SK-N-SH treated with all-trans-retinoic acid at 6 μM for 48 hours (cell line): Measurements from ENCODE around the gene DMAC2L.

ENCODE experiments used
- TCF4 ChIP-seq: fragments of 250-450 bp; sonication (Bioruptor Pico); IDR thresholded peaks from 2 replicates; pipeline ENCODE4 v1.8.0; 2021; ENCODE audit warnings: mild to moderate bottlenecking, moderate library complexity, borderline replicate concordance
- ZNF8 ChIP-seq: fragments of 450-650 bp; formaldehyde crosslinking; IDR thresholded peaks from 2 replicates; pipeline ENCODE4 v1.5.0; 2020; ENCODE audit warnings: mild to moderate bottlenecking, moderate library complexity

DNA sequence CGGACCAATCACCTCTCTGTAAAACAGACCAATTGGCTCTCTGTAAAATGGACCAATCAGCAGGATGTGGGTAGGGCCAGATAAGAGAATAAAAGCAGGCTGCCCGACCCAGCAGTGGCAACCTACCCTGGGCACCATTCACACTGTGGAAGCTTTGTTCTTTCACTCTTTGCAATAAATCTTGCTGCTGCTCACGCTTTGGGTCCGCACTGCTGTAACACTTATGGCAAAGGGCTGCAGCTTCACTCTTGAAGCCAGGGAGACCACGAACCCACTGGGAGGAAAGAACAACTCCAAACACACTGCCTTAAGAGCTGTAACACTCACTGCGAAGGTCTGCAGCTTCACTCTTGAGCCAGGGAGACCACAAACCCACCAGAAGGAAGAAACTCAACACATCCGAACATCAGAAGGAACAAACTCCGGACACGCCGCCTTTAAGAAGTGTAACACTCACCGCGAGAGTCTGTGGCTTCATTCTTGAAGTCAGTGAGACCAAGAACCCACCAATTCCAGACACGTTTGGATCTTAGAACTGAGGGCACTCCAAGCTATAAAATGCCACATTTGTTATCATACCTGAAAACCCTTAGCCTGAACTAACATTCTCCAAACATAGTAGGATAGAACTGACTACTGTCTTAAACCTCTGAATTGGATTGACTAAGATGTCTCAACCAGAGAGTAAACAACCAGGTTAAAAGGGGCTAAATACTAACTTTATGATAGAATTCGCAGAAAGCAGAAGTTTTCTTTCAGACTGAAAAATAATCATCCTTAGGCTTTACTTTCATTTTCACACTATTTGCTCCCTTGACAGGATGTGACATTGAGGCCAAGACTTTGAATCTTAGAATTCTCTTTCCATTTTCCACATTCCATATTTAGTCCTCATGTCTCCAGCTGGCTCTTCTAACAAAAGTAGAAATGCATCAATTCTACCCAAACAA is 50.9 kb downstream of the DMAC2L start:
- no peak for TF ChIP-seq TCF4 (CRISPR knock-in tag)
- TF ChIP-seq ZNF8 (CRISPR knock-in tag): no peak
